Kidney (tissue), 14 donors: ENCODE data around the gene NKX2-2. TPM values are rescaled to one million over a fixed set of nuclear protein-coding genes. Genes with fewer than 3 reads are reported as not detected.

Experiments
- DNase-seq, 5 donors: peaks; one replicate each; pipeline ENCODE4 v3.0.0-alpha.2; 2013 to 2020
- FAIRE-seq: peaks from 2 replicates; lab custom pipeline; 2012; peaks lifted over from hg19 to GRCh38; lab: Jason Lieb, UNC
- H3K27ac ChIP-seq, 2 donors: one replicate each; pipeline ENCODE4 v1.7.0; 2013; ENCODE audit warnings: low read depth in 2 of 2, low read length in 2 of 2, inconsistent platforms in 1 of 2
- H3K27me3 ChIP-seq: one replicate; pipeline ENCODE4 v1.7.1; 2013; ENCODE audit warnings: low read length, inconsistent platforms; ENCODE audit not compliant: control insufficient read depth, insufficient read depth
- H3K36me3 ChIP-seq, 3 donors: one replicate each; pipeline versions ENCODE4 v1.7.0 to v1.7.1; 2013; ENCODE audit warnings: low read length in 3 of 3, control low read depth in 1 of 3, inconsistent platforms in 1 of 3; ENCODE audit not compliant: insufficient read depth in 3 of 3, control insufficient read depth in 2 of 3
- H3K4me1 ChIP-seq, 3 donors: one replicate each; pipeline versions ENCODE4 v1.7.0 to v1.7.1; 2013; ENCODE audit warnings: low read length in 3 of 3, inconsistent platforms in 1 of 3, low read depth in 1 of 3; ENCODE audit not compliant: control insufficient read depth in 2 of 3, insufficient read depth in 2 of 3
- H3K4me3 ChIP-seq, 3 donors: one replicate each; pipeline versions ENCODE4 v1.7.0 to v1.8.1; 2013; ENCODE audit warnings: low read length in 3 of 3, control low read depth in 1 of 3, inconsistent platforms in 1 of 3
- H3K9ac ChIP-seq, 3 donors: one replicate each; pipeline versions ENCODE4 v1.7.0 to v1.7.1; 2013; ENCODE audit warnings: low read length in 3 of 3, control low read depth in 1 of 3, inconsistent platforms in 1 of 3
- H3K9me3 ChIP-seq, 3 donors: one replicate each; pipeline versions ENCODE4 v1.7.0 to v1.7.1; 2013; ENCODE audit warnings: low read length in 3 of 3, control low read depth in 1 of 3, inconsistent platforms in 1 of 3; ENCODE audit not compliant: control insufficient read depth in 2 of 3, insufficient read depth in 1 of 3
- CTCF ChIP-seq: IDR thresholded peaks from 3 replicates; pipeline ENCODE4 v1.5.1; 2012; ENCODE audit warnings: mild to moderate bottlenecking, moderate library complexity, borderline replicate concordance; ENCODE audit not compliant: insufficient read depth; ENCODE audit errors: extremely low read depth
- intact Hi-C: fragments of 100-400 bp; cut with DNase I; formaldehyde crosslinking; loops from one replicate; pipeline ENCODE4 v1.11.1; 2022
- polyA plus RNA-seq: library from polyadenylated mRNA; stranded (reverse); fragments of 350-450 nt; fragmentation: Illumina TruSeq; extraction: RNeasy Lipid Tissue Mini Kit (QIAGEN cat#74804); gene quantifications from one replicate; pipeline ENCODE4 v1.2.3, GENCODE V29; 2014; ENCODE audit warnings: low read depth, low replicate concordance; ENCODE audit not compliant: insufficient read depth
- total RNA-seq: library from RNA; stranded (reverse); fragmentation: NEBNext Ultra II Directional; extraction: Animal tissue kit (Norgen Biotek cat#: 25700); gene quantifications from one replicate; pipeline ENCODE4 v1.2.1, GENCODE V29; 2021
- donor health status: control.
- donor health status: control.
- donor health status: control.
- donor health status: control.
- donor health status: control.
- donor health status: DM: yes; HTN: yes; CAD: no.
- donor health status: Normal renal cell carcinoma (clear cell type).

The NKX2-2 gene
- total and polyA plus RNA-seq, 2 donors from 2014 or later: not detected

GRCh38 chr20:21516861-21517565, 3.1 kb upstream of the NKX2-2 start:
- Histone ChIP-seq H3K9me3 (no peaks in the 10 kb centered on the region), H3K27ac (no peak overlapping the region), H3K4me1 (peaks cover 0 to 12% (median 0%) of the 10 kb centered on the region in 3 donors), H3K27me3 (peaks cover 55% of the 10 kb centered on the region), H3K9ac (no peak overlapping the region), H3K4me3 (no peak overlapping the region), H3K36me3 (no peaks in the 10 kb centered on the region)
- FAIRE-seq (no peak), DNase-seq (no peak)
- intact Hi-C loops: no loop called here
- TF ChIP-seq CTCF: no peak

DNA sequence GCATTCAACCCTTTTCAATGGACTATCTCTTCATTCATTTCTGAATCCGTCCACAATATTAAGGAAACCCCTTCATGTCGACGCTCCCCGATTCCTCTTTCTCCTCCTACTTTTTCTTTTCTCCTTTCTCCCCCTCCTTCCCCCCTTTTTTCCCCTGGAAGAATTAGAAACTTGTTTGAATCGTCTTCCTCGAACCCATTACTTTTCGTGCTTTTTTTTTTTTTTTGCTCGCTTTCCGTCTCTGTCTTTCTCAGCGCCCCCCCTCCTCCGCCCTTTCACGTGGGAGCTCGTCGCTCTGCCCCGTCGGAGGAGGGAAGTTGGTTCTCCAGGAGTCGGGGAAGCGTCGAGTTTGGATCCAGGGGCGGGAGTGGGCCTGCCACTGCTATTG, 2.3 kb upstream of the NKX2-2 start:
- no peak for TF ChIP-seq CTCF
- intact Hi-C loops: no loop called here
- H3K27me3 ChIP-seq: peaks cover 59% of the 10 kb centered on the region
- H3K4me3 ChIP-seq: no peak overlapping the region
- no peak overlapping the region for H3K27ac ChIP-seq
- DNase-seq (no peak), FAIRE-seq (no peak)
- H3K4me1 ChIP-seq: peaks cover 0 to 12% (median 0%) of the 10 kb centered on the region in 3 donors
- no peaks in the 10 kb centered on the region for H3K36me3 ChIP-seq
- H3K9ac ChIP-seq: no peak overlapping the region
- H3K9me3 ChIP-seq: no peaks in the 10 kb centered on the region

DNA sequence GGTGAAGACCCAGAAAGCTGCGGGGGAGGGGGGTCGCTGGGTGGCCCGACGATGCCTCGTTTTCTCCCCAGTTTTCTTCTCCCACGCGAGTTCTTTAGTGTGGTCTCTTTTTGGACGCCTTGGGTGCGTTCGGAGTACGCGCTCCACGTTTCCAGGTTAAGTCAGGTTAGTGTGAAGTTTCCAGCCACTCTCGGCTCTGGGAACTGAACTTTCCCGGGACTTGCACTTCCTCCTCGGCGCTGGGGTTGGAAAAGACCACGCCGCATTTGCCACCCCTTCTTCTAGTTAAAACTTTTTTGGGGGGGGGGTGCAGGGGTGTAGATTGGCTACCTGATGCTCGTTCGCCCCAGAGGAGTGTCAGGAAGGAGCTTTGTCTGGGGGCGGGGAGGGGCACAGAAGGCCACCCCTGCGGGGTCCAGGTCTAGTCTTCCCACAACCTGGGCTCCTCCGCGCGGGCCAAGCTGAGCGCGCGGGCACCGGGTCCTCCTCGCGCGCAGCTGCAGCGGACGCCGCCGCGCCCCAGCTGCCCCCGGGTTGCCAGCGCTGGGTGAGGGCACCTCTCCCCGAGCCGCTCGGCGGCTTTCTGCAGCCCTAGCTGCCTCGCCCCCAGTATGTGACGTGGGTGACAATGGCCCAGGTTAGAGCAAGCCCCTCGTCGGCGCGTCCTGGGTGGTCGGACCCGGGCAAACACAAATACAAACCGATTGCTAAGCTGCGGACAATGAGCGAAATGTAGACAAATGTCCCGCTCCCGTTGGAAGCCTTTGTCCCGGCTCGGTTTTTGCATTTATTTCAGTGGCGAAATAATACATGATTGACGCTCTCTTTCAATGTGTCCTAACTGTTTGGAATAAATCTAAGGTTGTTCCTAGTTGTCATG, 1.7 kb upstream of the NKX2-2 start:
- peaks cover 53% of the 10 kb centered on the region for H3K27me3 ChIP-seq
- peaks cover 0 to 12% (median 0%) of the 10 kb centered on the region in 3 donors for H3K4me1 ChIP-seq
- no peak overlapping the region for H3K27ac ChIP-seq
- H3K4me3 ChIP-seq: no peak overlapping the region
- no peak for TF ChIP-seq CTCF
- H3K9me3 ChIP-seq: no peaks in the 10 kb centered on the region
- FAIRE-seq (no peak), DNase-seq (peak in 1 of 5 donors; percentile 35)
- H3K36me3 ChIP-seq: no peaks in the 10 kb centered on the region
- H3K9ac ChIP-seq: no peak overlapping the region
- intact Hi-C loops: no loop called here
